Fibroblast of skin of right quadriceps (primary cell): ENCODE data around the gene PJA2.
A peak's percentile ranks its signal among the peaks of the same experiment; 100 is the strongest.

Experiments used
- DNase-seq: peaks from one replicate; pipeline ENCODE4 v3.0.0-alpha.2; 2013

The PJA2 gene

DNA sequence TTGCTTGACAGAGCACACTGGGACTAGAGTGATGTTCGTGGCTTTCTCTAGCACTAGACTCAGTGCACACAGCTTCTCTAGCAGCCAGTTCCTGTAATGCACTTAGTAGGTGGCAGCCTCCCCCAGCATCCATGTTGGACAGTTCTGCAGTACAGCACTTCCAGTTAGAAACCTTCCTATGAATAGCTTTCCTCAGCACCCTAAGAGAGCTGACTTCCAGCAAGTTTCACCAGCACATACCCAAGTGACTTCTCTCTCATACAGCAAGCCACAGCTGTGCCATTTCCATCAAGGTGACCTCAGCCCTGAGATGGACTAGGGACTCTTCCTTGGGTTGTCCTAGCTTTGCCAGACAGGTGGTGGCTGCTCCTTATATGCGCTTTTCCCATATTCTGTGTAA, 60.4 kb downstream of the PJA2 start:
- DNase-seq = no peak

DNA sequence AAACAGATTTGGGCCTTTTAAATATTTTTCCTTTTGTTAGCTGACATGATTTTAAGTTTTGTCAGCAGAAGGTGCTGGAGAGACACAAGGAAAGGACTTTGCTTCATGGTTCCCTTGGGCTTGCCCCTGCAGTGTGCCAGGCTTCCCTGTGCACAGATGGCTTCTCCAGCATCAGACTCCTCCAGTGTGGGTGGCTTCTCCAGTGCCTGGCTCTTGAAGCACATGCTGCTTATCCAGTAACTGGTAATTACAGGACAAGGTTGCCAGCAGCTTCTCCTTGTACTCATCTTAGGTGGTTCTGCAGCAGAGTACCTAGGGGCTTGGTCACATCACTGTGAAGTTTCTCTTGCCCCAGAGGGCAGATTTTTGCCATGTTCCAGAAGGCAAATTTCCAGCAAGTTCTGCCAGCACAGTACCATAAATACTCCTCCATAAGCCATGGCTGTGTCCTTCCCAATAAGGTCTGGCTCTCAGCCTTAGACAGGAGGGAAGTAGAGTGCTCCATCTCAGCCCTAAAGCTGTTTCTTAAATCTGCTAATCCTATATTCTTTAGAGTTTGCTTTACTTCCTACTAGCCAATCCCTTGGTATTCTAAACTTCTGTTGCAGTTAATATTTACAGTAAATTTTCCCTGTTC, 62.4 kb downstream of the PJA2 start:
- DNase-seq = no peak

DNA sequence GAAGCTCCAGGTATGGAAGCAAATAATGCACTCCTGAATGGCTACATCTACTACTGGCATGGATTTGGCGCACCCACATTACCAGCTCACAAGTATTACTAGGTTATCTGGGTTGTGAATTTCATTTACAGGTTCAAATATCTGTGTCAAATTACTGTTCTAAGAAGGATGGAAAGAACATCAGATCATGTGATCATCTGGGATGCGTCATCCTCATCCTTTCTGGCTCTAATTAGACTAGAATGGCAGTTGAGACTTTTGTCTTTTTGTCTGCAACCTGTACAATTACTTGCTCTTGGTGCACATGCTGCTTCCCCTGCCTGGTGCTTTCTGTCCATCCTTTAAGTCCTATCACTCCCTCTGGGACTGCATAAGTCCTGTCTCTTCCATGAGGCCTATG, 64.1 kb downstream of the PJA2 start:
- DNase-seq = no peak

DNA sequence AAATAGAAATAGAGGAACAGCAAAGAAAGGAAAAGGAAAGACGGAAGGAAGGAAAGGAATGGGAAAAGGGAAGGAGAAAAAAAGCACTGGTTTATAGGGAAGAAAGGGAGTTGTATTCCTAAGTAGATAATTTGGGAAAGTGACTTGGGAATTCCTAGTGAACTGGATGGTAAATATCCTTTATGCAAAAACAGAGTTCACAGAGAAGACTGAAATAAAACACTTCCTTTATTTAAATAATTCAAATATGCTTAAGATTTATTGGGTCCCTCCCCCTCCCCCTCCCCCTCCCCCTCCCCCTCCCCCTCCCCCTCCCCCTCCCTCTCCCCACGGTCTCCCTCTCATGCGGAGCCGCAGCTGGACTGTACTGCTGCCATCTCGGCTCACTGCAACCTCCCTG, 69.4 kb downstream of the PJA2 start:
- no peak for DNase-seq

GRCh38 chr5:109335114-109335513, 74.7 kb downstream of the PJA2 start:
- DNase-seq = no peak

GRCh38 chr5:109334056-109334455, 75.7 kb downstream of the PJA2 start:
- DNase-seq = no peak

DNA sequence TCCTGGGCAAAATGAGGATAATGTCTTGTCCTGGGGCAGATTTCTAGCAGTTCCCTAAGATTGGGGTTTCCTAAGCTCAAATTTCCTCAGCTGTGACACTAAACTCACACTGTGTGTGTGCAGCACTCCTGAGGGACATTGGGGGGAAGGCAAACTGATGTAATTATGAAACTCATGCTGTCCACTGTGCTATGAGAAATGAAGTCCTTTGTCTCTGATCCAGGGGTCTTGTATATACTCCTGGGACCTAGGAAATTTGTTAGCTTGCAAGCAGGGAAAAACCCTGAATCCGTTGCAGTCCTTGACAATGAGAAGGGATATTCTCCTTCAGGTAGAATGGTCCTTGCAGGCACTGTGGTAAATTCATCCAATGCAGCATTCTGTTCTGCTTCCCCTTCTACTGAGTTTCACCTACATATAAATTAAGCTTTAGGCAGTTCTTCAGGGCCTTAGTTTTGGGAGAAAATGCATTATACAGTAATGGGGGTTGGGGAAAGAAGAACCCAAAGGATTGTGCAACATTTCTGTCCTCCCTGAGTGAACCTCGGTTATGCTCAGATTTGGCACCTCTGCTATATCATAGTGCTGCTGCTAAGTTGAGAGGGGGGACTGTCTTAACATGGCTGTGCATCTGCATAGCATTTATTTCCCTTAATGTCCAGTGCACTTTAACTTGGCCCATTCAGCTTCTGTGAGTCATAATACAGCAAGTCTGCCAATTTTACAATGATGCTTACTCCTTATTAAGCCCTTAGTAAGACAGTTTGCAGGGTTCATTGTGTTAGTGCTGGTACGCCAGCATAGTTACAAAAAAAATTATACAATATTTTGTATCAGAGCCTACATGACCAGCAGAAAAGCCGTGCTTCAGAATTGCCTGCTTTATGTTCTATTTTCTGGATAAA, 80.2 kb downstream of the PJA2 start:
- peak; percentile 69 for DNase-seq

GRCh38 chr5:109328626-109329025, 81.1 kb downstream of the PJA2 start:
- DNase-seq = peak; percentile 29

DNA sequence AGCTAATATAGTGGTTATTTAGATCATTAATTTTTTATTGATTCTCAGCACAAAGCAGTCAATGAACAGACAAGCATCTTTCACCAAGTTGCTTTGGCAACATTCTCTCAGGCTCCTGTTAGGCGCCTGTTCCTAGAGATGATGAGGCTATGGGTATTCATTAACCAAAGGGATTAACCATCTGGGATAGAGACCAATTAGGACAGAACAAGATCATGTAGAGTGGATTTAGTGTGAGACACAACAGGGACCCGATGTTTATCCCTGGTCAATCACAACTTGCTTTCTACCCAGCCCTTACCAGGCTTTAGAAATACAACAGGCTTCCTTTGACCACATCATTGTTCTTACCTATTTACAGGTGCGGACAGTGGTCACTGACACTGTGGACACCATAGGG, 82.2 kb downstream of the PJA2 start:
- no peak for DNase-seq

DNA sequence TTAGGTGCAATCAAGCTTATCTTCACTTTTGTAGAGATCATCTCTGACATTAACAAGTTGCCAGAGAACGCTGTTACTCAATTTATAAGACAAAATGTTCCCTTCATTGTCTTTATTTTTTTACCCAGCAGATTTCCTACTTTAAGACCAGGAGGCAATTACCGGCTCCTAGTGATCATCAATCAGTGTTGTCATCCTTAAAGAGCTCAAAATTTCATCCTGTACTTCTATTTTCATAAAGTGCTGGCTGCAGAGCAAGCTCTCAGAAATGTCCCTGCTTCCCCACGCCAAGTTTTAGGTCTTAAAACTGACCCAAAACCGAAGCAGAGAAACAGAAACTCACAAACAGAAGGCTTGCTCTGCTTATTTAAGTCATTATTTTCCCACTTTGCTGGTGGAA, 82.9 kb downstream of the PJA2 start:
- no peak for DNase-seq

GRCh38 chr5:109325456-109325855, 84.3 kb downstream of the PJA2 start:
- DNase-seq = no peak

DNA sequence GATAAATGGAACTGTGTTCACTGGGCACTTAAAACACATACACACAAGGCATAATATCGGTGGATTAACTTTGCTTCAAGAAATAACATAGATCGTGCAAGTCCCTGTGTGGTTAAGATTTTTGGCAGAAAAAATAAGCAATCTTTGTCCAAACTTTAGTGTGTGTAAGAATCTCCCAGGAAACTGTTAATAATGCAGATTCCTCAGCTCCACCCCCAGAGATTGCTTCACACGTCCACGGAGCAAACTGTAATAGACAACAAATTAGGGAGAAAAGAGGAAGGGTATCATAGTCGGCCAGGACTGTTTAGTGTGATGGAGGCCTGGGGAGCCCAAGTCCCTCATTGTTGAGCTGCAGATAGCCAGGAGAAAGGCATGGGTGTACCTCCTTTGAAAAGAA, 84.8 kb downstream of the PJA2 start:
- DNase-seq = no peak

DNA sequence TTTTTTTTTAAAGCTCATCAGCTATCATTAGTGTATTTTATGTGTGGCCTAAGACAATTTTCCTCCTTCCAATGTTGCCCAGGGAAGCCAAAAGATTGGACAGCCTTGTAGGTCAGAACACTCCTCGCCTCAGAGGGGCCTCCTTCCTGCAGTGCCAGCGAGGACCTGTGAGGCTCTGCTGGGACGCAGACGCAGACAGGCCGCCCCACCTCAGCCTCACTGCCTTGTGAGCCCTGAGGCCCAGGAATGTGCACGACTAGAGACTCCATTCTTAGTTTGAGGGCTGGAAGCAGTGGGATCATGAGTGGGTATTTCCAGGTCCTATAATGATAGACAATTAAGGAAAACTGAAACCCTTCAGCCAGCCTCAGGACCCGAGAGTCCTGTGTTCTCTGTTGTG, 85.4 kb downstream of the PJA2 start:
- DNase-seq = no peak

- DNase-seq = no peak
Measured at GRCh38 chr5:109322694-109323093, 87.1 kb downstream of the PJA2 start.

- no peak for DNase-seq
Measured at GRCh38 chr5:109319351-109319750, 90.4 kb downstream of the PJA2 start.

DNA sequence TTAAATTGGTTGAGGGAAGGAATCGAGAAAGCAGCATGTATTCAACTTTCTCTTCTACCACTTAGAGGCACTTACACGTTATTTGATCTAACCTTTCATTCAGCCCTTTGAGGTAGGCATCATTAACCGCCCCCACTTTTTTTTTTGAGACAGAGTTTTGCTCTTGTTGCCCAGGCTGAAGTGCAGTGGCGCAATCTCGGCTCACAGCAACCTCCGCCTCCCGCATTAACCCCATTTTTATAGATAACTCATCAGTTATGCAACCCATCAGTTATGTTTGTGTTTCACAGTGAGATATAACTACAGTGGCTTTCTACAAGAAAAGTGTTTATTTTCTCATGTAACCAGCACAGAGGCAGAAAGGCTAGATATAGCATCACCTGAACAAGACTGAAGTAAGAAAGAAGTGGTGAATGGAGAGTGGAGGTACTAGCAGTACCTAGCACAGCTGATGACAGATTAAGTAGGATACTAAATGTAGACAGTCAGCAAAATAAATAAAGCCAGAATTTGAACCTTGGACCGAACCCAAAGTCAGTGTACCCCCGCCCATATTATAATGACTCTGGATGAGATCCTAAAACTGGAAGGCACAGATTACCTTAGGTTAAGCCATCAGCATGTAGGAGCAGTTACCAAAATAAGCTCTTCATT, 91.2 kb downstream of the PJA2 start:
- no peak for DNase-seq

- DNase-seq = peak; percentile 24
Measured at GRCh38 chr5:109316634-109317033, 93.1 kb downstream of the PJA2 start.

DNA sequence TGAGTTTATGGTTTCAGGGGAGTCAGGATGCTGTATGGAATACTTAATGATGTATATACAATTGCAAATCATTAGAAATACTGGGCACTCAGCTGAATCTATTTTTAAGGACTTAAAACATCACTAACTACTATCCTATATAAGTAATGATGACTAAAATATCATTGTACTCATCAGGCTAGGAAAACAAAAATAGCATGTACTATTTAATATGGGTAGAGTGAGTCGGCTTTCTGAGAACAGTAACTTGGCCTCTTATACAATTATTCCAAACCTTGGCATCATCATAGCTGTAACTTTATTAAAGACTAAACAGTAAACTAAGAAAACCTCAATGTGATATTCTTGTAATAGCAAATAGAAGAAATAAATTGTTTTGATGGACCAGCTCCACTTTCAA, 94.5 kb downstream of the PJA2 start:
- no peak for DNase-seq

DNA sequence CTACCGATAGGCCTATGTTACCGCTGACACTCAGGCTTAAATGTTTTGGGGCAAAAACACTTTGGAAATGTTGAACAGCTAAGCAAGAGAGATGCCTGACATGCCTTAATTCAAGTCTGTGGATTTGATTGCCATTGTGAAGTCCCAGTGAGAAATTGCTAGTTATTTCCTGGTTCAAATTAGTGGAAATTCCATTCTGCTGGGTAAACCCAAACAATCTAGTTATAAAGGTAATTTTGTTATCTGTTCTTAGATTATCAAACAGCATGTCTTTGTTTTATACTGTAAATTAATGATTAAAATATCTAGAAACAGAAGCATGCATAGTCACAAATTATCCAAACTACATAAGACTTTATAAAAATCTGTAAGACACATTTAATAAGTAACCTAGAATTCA, 96.6 kb downstream of the PJA2 start:
- no peak for DNase-seq

- no peak for DNase-seq
Measured at GRCh38 chr5:109312695-109313094, 97.1 kb downstream of the PJA2 start.

- DNase-seq = no peak
Measured at GRCh38 chr5:109310315-109310714, 99.5 kb downstream of the PJA2 start.

- no peak for DNase-seq
Measured at GRCh38 chr5:109309326-109310063, 100.3 kb downstream of the PJA2 start.

- DNase-seq = no peak
Measured at GRCh38 chr5:109307951-109308350, 101.8 kb downstream of the PJA2 start.
